GM19397 (cell line): ENCODE results near the gene TMEM35B.
"Not testable (repeated sequence)": the region's sequence is repeated elsewhere in the genome, so short reads cannot be mapped to it uniquely, and the experiment has no call there.

Experiments used
- ATAC-seq: cut with Tn5 transposase; IDR thresholded peaks from one replicate; pipeline ENCODE4 v1.9.1; 2021; ENCODE audit warnings: mild to moderate bottlenecking, moderate library complexity; ENCODE audit not compliant: unreplicated experiment

Gene TMEM35B

DNA sequence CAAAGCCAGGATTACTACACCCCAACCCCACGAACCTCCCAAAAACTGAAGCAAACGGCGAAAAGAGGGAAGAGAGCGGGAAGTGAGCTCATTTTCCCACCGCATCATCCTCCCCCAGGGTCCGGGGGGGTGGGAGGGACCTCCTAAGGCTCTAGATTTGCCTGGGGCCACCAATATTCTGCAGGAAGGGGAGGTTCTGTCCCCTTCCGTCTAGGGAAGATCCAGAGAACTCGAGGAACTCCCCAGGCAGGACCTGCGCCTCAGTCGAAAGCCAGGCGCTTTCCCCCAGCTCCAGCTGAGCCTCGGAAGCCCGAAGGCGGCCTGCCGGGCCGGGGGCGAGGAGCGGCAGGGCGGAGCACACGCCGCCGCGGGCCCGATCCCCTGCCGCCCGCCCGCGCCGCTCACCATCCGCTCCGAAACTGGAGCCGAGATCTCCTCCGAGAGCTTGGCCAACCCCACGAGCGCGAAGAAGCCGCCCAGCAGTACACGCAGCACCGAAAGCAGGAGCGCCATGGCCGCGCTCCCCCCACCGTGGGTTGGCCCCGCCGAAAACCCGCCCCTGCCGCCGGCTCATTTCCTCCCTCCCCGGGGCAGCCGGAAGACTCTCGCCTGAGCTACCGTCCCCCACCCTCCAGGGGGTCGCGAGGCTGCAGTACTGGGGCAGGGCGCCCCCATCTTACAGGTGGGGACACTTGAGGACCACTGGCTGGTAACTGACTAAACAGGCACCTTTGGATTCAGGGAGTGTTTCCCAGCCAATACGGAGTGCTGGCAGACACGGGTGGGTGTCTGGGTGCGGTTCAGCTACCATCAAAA lies at the start of gene TMEM35B:
TMEM35B (minus strand) TSS at position 555 of the 816 bp plus-strand sequence; CDS start at position 513, 42 bp downstream.
- peak; percentile 61 for ATAC-seq

DNA sequence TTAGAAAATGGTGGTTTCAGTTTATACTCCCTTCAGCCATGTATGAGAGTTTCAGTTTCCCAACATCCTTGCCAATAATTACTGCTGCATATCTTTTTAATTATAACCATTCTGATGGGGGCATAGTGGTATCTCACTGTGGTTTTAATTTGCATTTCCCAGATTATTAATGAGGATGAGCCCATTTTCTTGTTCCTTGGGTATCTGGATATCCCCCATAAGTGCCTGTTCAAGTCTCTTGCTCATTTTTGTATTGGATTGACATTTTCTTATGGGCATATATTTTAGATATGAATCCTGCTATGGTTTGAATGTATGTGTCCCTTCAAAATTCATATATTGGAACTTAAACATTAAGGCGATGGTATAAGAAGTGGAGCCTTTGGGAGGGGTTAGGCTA lies 48.2 kb upstream of the TMEM35B start:
- no peak for ATAC-seq

DNA sequence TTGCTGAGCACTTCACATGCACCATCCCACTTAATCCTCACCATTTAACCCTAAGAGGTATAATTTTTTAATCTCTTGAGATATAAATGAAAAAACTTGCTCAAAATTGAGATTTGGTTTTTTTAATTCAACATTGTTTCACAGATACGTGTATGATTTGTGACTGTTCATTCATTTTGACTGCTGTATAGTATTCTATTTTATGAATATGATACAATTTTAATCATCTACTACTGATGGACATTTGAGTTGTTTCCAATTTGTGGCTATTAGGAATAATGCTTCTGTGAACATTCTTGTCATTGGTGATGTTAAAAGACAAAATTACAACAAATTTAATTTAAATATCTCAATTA lies 47.2 kb upstream of the TMEM35B start:
- ATAC-seq: no peak

DNA sequence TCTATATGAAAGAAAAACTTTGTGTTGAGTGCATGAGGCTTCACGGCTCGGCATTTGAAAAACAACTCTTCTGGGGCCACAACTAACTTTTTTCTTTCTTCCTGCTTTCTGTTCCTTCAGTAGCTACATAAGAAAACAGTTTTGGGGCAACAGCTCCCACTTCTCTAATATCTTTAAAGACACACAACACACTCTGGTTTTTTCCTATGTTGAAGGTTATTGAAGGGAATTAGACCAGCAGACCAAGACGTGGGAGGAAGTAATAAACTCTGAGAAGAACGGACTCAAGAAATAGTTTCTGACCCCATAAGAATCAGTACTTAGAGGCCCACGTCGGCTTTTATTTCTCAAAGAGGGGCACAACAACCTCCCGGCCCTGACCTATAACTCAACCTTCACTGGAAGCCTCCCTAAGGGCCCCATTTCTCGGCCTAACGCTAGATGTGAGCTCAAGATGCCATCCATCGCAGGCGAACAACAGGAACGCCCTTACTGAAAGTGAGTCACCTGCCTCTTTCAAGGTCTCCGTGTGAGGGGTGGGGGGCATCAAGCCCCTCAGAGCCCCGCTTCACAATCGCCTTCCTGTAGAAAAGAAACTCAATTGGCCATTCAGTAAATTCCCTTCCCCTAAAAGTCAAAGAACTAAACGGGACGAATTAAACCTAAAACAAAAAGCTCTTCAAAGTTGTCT lies 45.8 kb upstream of the TMEM35B start:
- no peak for ATAC-seq

DNA sequence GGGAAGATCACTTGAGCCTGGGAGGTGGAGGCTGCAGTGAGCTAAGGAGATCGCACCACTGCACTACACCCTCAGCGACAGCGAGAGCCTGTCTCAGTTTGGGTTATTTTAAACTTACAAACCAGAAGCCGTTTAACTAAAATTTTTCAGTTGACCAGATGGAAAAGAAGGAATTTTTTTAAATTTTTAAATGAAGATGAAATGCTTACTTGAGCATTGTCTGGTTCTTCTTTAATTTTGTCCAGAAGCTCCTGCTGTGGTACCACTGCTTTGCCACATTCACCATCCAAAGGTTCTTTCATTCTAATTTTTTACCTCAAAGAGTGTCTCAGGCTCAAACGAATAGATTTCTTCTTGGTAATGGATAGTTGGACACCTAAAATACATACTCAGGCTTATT lies 45.2 kb upstream of the TMEM35B start:
- no peak for ATAC-seq

DNA sequence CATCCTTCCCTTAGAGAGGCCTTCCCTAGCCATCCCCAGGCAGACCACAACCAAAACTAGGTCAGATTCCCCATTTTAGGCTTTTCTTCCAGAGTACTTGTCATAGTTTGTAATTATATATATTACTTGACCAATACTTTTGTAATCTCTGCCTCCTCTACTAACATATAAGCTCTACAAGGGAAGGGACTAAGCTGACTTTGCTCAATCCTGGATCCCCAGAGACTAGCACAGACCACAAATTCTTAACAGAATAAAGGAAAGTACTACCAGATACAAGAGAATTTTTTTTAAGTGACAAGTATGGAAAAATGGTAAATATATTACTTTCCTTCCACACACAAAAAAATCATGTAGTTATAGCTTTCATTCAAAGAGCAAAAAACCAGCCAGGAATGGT lies 44.6 kb upstream of the TMEM35B start:
- no peak for ATAC-seq

DNA sequence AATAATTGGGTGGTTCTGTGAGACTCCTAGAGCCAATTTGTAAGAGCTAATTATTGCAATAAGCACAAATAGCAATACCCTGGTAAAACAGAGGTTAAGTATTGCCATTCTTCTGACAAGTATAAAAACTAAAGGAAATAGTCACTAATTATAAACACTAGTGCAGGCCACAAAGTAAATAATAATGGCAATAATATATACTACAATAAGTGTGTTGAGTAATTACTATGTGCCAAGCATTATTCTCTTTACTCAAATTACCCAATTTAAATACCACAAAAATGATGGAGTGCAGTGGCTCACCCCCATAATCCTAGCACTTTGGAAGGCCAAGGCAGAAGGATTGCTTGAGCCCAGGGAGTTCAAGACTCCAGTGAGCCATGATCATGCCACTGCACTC lies 31.3 kb upstream of the TMEM35B start:
- no peak for ATAC-seq

DNA sequence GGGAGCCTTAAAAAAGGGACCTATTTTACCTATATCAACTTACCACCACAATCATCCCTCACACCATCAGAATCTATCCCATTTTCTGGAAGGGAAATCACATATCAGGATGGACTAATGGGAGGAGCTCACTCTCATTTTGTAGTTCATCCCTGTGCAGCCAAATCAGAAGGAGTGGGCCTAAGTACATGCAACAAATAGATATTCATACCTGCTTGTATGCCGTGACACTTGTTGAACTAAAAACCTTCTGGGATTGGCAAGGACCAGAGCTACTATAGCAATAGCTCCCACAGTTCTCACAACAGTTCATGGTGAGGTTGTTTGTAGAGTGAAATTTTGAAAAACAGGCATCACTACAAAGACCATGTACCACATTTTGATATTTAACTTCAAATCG lies 29.3 kb upstream of the TMEM35B start:
- no peak for ATAC-seq

DNA sequence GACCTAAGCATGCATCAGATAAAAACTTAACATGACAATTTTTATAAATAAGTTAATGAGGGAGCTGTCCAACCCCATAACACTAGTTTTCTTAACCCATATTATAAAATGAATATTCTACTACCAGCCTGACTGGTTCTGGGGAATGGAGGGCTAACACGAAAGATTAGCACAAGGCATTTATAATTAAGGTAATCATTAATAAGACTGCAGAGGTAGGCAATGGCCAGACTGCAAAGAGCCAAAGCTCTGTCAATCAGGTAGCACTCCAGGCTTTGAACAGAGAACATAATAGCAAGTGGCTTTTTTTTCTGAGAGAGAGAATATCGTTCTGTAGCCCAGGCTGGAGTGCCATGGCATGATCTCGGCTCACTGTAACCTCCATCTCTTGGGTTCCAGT lies 20.6 kb upstream of the TMEM35B start:
- no peak for ATAC-seq

DNA sequence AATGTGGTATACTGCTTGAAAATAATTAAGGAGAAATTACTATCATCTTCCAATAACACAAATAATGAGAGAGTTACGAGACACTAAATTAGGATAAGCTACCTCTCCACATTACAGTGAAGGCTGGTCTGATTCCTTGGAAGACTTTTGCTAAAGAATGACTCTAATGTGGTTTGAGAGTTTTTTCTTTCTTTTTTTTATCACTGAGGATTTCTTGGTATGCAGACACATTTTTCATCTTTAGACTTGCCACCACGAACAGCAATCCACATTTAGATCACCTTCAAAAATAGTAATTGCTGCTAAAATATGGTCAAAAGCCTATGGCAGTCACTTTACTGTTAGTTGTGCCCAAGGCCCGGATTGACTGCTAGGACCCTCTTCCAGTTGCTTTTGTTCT lies 16.6 kb upstream of the TMEM35B start:
- no peak for ATAC-seq

DNA sequence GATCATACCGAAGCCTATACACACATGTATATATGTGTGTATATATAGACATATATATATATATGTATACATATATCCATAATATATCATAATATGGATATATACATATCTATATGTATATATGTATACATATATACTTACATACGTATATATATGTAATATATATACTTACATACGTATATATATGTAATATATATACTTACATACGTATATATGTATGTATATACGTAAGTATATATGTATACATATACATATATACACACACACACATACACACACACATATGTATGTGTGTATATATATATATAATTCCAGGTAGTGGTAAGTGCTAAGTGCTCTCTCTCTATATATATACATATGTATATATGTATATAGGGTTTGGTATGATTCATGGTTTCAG lies 9.7 kb upstream of the TMEM35B start:
- ATAC-seq: no peak

DNA sequence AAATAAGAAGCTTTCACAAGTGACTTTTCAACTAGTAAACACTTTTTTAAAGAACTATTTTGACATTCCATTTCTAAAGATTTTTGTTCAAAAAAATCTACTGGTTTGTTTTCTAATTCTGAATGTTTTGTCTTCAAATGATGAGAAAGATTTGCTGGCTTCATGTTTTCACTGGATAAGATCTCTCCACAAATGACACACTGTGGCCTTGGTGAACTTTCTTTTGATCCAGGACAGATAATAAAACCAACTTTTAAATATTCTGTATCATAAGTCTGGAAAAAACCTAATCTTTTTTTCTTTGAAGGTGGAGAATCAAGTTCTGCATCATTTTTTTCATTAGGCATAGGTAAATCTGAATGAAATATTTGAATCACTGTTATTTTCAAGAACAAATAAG lies 3.4 kb upstream of the TMEM35B start:
- ATAC-seq: no peak

DNA sequence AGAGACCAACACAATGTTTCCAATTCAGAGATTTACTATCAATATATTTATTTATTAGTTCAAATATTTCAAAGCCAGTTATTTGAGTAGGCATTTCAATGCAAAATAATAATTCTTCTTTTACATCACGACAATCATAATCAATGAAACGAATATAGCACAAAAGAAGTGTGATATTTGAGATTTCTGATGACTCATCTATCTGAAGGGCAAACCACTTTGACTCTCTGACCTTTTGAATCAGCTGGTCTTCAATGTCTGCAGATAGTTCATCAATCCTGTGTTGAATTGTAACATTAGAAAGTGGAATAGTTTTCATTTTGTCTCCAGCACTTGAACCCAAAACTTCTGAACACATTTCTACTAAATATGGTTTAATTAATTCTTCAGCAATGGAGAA lies 3.0 kb upstream of the TMEM35B start:
- no peak for ATAC-seq

DNA sequence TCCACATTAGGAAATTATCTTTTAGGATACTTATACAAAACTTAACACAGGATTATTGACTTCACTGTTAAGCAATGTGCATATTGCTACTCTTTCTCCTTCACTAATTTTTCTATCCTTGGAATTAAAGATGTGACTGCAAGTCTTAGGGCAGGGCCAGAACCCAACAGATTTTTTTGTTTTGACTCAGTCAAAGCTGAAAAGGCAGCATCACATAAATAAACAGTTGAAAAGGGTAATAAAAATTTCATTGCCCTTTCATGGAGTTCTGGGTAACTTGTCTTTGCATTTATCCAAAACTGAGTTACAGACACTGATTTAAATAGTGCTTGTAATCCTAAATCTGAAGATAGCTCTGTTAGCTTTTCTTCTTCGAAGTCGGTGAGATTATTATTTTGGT lies 1.9 kb upstream of the TMEM35B start:
- ATAC-seq: no peak

DNA sequence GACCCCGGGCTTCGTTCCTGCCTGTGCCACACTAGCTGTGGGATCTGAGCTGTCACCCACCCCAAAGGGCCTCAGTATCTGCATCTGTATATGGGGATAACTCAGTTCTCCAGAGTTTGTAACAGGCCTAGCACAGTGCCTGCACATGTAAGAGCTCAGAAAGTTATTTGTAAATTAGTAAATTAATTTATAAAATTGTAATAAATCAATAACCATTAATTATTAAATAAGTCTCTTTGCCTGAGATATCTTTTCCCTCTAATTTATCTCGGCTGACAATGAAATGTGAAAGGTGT lies 410 bp upstream of the TMEM35B start:
- ATAC-seq: not testable (repeated sequence)

DNA sequence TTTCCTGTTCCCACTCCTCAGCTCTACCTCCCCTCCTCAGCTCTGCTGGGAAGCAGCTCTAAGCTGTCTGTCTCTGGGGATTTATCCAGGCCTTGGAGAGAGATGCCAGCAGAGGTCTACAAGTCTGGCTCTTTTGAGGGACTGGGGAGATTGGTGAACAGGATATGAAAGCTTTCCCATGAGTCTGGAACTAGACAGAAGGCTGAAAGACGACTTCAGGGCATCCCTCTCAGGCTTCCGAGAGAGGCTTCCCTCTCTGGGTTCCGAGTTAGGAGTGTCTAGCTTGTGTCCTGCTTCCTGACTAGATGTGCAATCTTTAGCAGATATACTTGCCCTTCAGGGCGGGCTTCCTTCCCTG lies 733 bp downstream of the TMEM35B start:
- no peak for ATAC-seq

DNA sequence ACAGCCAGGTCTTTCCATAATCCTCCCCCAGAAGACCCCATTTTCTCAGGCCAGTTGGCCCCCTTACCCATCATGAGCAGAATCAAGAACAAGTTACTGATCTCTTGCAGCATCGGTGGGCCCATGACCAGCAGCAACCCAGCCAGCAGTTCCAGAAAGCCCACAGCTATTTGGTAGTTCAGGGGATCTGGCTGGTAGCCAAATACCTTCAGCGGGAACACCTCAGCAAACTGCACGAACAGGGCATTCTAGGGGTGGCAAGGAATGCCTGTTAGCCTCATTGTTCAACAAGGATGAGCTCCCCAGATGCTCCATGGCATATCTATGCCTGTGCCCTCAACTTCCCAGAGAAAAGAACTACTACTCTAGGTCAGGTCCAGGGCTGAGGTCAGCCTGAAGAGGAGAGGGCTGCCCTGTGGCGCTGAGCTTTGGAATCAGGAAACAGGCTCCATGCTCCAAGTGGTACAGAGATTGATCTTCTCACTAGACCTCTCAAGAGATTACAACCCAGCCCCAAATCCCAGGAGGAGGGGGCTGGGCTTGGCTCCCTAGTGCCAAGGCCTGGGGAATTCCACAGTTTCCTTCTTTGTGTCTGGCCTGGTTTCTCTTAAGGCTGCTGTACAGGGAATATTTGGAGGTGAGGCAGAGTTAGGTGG lies 1.3 kb downstream of the TMEM35B start:
- ATAC-seq: no peak

DNA sequence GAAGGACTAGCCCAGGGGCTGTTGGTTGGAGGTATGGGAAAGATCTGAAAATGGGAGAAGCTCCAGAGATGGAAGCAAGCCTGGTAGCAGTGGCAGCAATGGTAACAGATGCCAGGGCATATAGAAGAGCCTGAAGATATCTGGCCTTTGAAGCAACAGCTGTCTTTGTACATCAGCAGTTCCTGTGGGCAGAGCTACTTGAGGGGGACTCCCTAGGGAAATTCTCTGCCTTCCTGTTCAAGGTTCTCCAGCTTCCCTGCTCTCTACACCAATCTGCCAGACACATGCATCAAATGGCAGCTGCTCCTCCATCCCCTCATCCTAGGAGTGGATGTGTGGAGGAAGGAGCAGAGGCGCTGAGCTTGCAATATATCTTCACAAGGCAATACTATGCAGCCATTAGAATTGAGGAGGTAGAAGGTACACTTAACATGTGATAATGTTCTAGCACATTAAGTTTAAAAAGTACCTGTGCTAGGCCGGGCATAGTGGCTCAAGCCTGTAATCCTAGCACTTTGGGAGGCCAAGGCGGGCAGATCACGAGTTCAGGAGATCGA lies 2.2 kb downstream of the TMEM35B start:
- ATAC-seq: no peak

DNA sequence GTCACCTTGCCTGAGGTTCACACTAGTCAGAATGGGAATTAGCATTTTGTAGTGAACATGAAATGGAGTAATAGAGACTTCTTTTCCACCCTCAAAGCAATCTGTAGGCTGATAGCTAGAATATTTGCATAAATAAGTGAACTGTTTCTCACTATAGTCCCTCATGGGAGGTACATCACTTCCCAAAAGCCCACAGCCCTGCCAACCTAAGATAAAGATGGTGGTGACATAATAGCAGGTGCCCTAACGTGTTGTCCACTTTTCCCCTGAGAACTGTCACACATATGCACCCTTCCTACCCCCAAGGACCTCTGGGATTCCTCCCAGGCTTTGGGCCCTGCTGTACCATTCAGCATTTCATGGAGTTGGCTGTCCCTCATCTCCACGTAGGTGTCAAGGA lies 4.4 kb downstream of the TMEM35B start:
- ATAC-seq: no peak

DNA sequence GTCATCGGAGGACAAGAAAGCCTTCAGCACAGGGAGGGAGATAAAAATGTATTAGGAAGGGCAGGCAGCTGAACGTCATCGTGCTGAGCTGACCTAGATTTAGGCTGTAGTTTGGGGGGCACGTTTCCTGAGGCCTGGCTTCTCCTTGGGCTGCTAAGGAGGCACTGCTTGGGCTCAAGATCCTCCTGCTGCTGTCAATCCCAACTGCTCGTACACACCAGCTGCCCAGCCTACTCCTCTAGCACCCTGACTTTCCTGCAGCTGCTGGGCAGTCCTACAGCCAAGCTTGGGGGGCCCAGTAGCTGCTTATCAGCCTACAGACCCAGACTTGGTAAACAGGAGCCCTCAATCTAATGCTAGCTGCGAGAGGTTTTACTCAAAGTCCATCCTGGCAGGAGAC lies 6.2 kb downstream of the TMEM35B start:
- ATAC-seq: no peak

DNA sequence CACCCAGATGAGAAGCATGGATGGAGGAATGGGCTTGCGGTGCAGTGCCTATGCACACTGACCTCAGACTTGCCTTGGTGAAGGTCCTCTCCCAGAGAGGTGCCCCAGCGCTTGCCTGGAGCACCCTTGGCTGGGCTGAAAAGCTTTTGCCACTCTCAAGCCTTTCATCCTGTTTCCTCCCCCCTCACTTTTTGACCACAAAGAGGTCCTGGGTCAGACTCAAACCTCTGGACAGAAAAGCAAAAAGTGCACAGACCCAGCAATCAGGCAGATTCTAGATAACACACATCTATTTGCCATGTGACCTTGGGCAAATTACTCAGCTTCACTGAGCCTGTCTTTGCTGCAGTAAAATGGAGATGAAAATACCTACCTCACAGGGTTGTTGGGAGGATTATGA lies 7.3 kb downstream of the TMEM35B start:
- ATAC-seq: no peak

DNA sequence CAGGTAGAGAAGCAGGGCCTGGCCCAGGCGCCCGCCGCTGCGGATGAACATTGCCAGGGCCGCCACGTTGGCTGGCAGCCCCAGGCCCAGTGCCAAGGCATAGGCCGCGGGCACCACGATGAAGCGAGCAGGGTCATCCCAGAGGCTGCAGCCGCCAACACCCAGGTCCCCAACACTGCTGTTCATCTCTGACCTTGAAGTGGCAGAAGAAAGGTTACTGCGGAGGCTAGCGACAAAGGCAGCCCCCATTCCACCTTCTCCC lies 8.0 kb downstream of the TMEM35B start:
- no peak for ATAC-seq
